ENCODE measurements around the gene SELPLG. TPM values are rescaled to one million over a fixed set of nuclear protein-coding genes. Genes with fewer than 3 reads are reported as not detected.
"Not testable (repeated sequence)": the region's sequence is repeated elsewhere in the genome, so short reads cannot be mapped to it uniquely, and the experiment has no call there.

SELPLG gene
- total RNA-seq, 2 donors from 2014 or later: 2.6 to 5.3 TPM

DNA sequence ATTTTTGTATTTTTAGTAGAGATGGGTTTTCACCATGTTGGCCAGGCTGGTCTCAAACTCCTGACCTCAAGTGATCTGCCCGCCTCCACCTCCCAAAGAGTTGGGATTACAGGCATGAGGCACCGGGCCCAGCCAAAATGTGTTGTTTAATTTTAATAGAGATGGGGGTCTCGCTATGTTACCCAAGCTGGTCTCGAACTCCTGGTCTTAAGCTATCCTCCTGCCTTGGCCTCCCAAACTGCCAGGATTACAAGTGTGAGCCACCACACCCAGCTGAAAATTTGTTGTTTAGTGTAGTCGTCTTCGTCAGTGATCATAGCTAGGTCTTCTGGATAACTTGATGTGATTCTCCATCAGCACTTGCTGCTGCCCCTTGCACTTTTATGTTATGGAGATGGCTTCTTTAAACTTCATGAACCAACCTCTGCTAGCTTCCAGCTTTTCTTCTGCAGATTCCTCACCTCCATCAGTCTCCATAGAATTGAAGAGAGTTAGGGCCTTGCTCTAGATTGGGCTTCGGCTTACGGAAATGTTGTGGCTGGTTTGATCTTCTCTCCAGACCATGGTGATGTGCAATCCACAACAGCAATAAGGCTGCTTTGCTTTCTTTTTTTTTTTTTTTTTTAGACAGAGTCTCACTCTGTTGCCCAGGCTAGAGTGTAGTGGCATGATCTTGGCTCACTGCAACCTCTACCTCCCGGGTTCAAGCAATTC is 58.3 kb downstream of the SELPLG start:
- 92% methylated on average over 9 of the region's 9 CpGs for WGBS
- intact Hi-C loops (cut with DNase I): no loop called here
- no peak for DNase-seq (ENCODE audit: low spot score)

GRCh38 chr12:108574276-108574675 is 59.4 kb downstream of the SELPLG start:
- 100% methylated on average over 1 of the region's 1 CpG for WGBS
- H3K27ac ChIP-seq; H3K4me1 ChIP-seq (replicated peaks); H3K27me3 ChIP-seq (replicated peaks; ENCODE audit: insufficient read depth); H3K4me3 ChIP-seq; H3K9me3 ChIP-seq; intact Hi-C loops (cut with DNase I); H3K36me3 ChIP-seq; DNase-seq (ENCODE audit: low spot score): not testable (repeated sequence)

More for the DNA sequence above, 58.3 kb downstream of the SELPLG start:
- H3K9me3 ChIP-seq: no peaks in the 10 kb centered on the region
- TF ChIP-seq, protein P1, sequence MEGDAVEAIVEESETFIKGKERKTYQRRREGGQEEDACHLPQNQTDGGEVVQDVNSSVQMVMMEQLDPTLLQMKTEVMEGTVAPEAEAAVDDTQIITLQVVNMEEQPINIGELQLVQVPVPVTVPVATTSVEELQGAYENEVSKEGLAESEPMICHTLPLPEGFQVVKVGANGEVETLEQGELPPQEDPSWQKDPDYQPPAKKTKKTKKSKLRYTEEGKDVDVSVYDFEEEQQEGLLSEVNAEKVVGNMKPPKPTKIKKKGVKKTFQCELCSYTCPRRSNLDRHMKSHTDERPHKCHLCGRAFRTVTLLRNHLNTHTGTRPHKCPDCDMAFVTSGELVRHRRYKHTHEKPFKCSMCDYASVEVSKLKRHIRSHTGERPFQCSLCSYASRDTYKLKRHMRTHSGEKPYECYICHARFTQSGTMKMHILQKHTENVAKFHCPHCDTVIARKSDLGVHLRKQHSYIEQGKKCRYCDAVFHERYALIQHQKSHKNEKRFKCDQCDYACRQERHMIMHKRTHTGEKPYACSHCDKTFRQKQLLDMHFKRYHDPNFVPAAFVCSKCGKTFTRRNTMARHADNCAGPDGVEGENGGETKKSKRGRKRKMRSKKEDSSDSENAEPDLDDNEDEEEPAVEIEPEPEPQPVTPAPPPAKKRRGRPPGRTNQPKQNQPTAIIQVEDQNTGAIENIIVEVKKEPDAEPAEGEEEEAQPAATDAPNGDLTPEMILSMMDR (IDR thresholded peaks at IDR 0.05): no peak
- TF ChIP-seq POLR2A (IDR thresholded peaks at IDR 0.05) (no peak), POLR2AphosphoS5 (IDR thresholded peaks at IDR 0.05) (no peak)
- H3K27ac ChIP-seq: no peak overlapping the region
- no peaks in the 10 kb centered on the region for H3K4me1 ChIP-seq (replicated peaks)
- no peaks in the 10 kb centered on the region for H3K27me3 ChIP-seq (replicated peaks; ENCODE audit: insufficient read depth)
- H3K36me3 ChIP-seq: no peaks in the 10 kb centered on the region
- no peak overlapping the region for H3K4me3 ChIP-seq

- Histone ChIP-seq H3K9me3 (no peaks in the 10 kb centered on the region), H3K36me3 (peaks cover 0 to 6% of the 10 kb centered on the region in 2 donors), H3K27me3 (replicated peaks; ENCODE audit: insufficient read depth) (no peaks in the 10 kb centered on the region), H3K4me3 (no peak overlapping the region), H3K27ac (no peak overlapping the region), H3K4me1 (replicated peaks) (no peaks in the 10 kb centered on the region)
- no peak for TF ChIP-seq POLR2A (IDR thresholded peaks at IDR 0.05)
- intact Hi-C loops (cut with DNase I): no loop called here
- no peak for DNase-seq (ENCODE audit: low spot score)
- 22% methylated on average over 2 of the region's 2 CpGs for WGBS
Observed at GRCh38 chr12:108573317-108573716, 60.4 kb downstream of the SELPLG start.

DNA sequence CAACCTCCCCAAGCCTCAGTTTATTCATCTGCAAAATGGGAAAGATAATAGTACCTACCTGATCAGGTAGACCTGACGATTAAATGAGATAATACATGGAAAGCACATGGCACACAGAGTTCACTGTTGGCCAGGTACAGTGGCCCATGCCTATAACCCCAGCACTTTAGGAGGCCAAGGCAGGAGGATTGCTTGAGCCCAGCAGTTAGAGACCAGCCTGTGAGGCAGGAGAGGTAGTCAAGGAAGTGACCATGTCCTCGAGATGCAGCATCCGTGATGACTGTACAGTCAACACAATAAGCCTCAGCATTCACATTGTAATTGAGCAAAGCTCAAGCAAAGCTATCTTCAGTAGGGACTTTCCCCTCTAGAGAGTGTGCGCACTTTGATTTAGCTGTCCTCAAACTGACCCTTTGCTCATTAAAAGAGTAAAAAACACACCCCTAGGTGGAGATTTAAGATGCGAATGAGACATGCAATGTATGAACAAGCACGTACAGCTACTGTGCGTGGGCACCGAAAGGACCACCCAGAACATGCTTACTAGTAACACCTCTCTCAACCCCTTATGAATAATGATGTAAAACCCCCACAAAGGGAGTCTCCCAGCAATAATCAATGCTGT is 61.4 kb downstream of the SELPLG start:
- Histone ChIP-seq H3K9me3 (no peaks in the 10 kb centered on the region), H3K36me3 (peaks cover 0 to 12% of the 10 kb centered on the region in 2 donors), H3K4me1 (replicated peaks) (no peaks in the 10 kb centered on the region), H3K27ac (no peak overlapping the region), H3K4me3 (no peak overlapping the region), H3K27me3 (replicated peaks; ENCODE audit: insufficient read depth) (no peaks in the 10 kb centered on the region)
- WGBS: 46% methylated on average over 8 of the region's 8 CpGs
- intact Hi-C loops (cut with DNase I): no loop called here
- TF ChIP-seq, protein P1 (IDR thresholded peaks at IDR 0.05): no peak
- TF ChIP-seq POLR2AphosphoS5 (IDR thresholded peaks at IDR 0.05): no peak
- TF ChIP-seq POLR2A (IDR thresholded peaks at IDR 0.05): no peak
- no peak for DNase-seq (ENCODE audit: low spot score)

Small RNA genes within 50 kb of the gene (microRNA-seq; reads per million reads assigned to microRNA genes)
- not detected for gene MIR4496

Small RNA genes within 50 kb of the gene (small RNA-seq; reads per million reads assigned to genes)
- gene RNU7-169P: 0 reads per million in 2 donors

Other genes starting within 250 kb of the SELPLG start
- gene FICD, start 118.6 kb downstream of the SELPLG start, total RNA-seq: 10 to 100 TPM in 1 of 2 donors, 1 to 10 TPM in 1; 8.2 to 10.7 TPM
- 100 to 1,000 TPM in 1 of 2 donors, 10 to 100 TPM in 1; 54.1 to 112 TPM for gene SART3, start 72.7 kb downstream of the SELPLG start, total RNA-seq
- 100 to 1,000 TPM; 170 to 203 TPM for gene ISCU, start 71.3 kb downstream of the SELPLG start, total RNA-seq
- gene TMEM119, start 35.8 kb downstream of the SELPLG start, total RNA-seq: 10 to 100 TPM in 1 of 2 donors, 1 to 10 TPM in 1; 1.7 to 19.1 TPM
- gene CORO1C, start 97.6 kb upstream of the SELPLG start, total RNA-seq: 100 to 1,000 TPM in 1 of 2 donors, 10 to 100 TPM in 1; 34.9 to 105 TPM
- gene SSH1, start 223.7 kb upstream of the SELPLG start, total RNA-seq: 10 to 100 TPM; 11.0 to 37.2 TPM
- not detected for gene DAO, start 246.2 kb upstream of the SELPLG start, total RNA-seq

Data from prostate gland (tissue), 2 donors.